GM21367 (cell line): Measurements from ENCODE around the gene BTG4.

Experiments used
- ATAC-seq: cut with Tn5 transposase; IDR thresholded peaks from one replicate; pipeline ENCODE4 v1.9.1; 2021; ENCODE audit not compliant: unreplicated experiment

Gene BTG4

DNA sequence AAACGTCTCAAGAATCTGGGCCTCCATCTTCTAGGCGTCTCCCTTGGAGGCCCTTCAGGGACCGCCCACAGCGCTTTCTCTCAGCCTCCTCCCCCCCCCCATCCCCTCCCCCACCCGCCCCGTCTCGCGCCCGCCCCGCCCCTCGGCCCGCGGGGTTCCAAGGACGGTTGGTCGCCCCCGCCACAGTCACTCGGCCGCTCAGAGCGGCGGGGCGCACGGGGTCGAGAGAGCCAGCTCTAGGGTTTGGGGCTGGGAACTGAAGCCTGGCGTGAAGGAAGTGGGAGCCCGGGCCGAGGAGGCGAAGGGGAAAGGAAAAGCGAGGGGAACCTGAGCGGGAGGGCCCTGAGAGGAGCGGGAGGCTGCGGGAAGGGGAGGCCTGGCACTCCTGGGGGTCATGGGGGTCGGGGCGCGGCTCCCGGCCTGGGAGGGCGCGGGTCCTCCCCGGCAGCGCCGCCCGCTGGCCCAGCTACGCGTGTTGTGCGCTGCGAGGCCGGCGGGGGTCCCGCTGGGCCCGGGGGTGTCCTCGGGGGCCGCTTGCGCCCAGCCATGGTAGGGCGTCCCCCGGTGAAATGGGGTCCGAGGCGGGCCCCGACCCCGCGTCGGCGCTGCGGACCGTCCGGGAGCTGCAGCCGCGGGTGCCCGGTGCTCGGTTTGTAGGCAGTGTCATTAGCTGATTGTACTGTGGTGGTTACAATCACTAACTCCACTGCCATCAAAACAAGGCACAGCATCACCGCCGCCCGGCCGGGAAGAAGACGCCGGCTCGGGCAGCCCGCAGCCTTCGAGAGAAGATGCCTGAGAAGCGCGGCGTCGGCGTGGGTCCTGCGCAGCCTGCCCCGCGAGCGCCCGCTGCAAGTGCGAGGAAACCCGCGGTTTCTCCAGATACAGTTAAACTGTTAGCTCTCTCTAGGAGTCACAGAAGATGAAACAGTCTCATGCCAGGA, at the start of gene BTG4:
Gene BTG4, minus strand, starts transcription at position 91 of the 944 bp plus-strand sequence. CDS start 13,610 bp downstream, outside the sequence.
- ATAC-seq: no peak

- no peak for ATAC-seq
Measured at GRCh38 chr11:111561791-111562325, 49.7 kb upstream of the BTG4 start.

DNA sequence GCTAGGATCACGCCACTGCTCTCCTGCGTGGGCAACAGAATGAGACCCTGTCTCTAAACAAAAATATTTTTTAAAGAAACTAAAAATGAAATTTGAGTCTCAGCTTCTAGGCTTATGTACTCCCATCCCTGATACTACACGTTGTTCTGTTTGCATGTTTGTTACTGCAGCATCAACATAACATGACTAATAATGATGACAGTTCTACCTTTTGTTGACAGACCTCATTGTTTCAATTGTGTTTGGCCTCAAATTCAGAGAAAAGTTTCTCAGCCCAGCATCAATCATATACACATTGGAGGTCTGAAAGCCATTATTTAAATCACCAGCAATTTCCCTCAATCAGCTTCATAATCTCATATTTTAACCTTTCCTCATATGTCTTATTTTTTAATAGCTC, 49.1 kb upstream of the BTG4 start:
- ATAC-seq: no peak

GRCh38 chr11:111560800-111561199, 48.6 kb upstream of the BTG4 start:
- no peak for ATAC-seq

- ATAC-seq: no peak
Measured at GRCh38 chr11:111559800-111560464, 47.7 kb upstream of the BTG4 start.

- no peak for ATAC-seq
Measured at GRCh38 chr11:111557425-111558111, 45.4 kb upstream of the BTG4 start.

DNA sequence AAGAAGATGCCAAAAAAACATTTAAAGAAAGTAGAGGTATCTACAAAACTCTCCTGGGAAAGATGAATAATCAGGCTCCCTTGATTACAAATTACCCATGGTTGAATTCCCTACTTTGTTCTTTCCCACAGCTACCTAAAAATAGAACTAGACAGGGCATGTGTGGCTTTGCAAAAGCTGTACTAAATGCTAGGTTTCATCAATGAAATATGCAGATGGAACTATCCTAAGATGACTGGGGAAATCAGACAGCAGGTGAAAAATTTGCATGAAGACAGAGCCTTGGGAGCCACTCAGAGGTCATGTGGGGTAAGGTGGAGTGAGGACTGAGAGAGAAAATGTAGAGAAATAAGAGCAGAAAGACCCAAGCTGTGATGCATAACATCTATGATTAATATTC, 43.1 kb upstream of the BTG4 start:
- ATAC-seq: no peak

- ATAC-seq: no peak
Measured at GRCh38 chr11:111554532-111554931, 42.3 kb upstream of the BTG4 start.

- ATAC-seq: no peak
Measured at GRCh38 chr11:111550258-111550657, 38.1 kb upstream of the BTG4 start.

DNA sequence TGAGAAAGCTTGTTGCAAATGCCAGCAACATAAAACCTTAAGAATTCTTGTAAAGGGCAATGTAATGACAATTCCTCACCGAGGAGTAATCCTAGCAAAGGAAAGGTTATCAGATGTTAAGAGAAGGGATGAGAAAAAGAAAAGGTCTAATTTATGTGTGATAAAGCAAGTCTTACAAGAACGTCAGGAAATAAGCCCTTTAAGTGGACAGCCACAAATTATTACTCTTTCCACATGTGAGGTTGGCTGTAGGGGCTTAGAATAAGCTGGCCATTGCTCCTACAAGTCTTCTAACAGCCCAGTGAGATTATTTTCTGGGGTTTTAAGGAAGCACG, 37.6 kb upstream of the BTG4 start:
- ATAC-seq: no peak

DNA sequence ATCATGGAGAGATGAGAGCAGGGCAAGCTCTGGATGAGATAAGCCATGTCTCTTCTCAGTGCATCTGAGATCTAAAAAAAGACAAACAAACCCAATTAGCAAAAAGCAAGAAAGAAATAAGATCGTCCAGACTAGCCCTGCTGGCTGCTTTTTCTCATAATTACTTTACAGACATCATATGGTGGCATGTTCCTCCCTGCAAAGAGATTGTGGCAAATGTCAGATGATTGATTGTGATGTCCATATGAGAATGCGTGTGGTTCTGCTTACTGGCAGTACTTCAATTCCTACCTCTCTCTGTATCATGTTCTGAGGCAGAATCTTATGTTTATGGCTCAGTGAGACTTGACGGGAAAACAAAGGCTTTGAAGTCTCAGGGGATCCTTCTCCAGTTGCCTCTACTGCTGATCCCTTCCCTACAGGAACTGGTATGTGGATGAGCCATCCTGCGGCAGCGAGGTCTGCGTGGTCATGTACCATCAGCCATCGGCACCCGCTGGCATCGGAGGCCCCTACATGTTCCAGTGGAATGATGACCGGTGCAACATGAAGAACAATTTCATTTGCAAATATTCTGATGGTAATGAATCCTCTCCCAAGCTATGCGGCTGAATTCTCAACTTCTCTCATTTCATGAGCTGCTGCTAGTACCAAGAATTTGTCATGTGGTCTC, 37.1 kb upstream of the BTG4 start:
- ATAC-seq: no peak

GRCh38 chr11:111548525-111548924, 36.3 kb upstream of the BTG4 start:
- no peak for ATAC-seq

GRCh38 chr11:111542606-111543275, 30.6 kb upstream of the BTG4 start:
- no peak for ATAC-seq

GRCh38 chr11:111541254-111542061, 29.3 kb upstream of the BTG4 start:
- no peak for ATAC-seq

- ATAC-seq: no peak
Measured at GRCh38 chr11:111540937-111541253, 28.7 kb upstream of the BTG4 start.

DNA sequence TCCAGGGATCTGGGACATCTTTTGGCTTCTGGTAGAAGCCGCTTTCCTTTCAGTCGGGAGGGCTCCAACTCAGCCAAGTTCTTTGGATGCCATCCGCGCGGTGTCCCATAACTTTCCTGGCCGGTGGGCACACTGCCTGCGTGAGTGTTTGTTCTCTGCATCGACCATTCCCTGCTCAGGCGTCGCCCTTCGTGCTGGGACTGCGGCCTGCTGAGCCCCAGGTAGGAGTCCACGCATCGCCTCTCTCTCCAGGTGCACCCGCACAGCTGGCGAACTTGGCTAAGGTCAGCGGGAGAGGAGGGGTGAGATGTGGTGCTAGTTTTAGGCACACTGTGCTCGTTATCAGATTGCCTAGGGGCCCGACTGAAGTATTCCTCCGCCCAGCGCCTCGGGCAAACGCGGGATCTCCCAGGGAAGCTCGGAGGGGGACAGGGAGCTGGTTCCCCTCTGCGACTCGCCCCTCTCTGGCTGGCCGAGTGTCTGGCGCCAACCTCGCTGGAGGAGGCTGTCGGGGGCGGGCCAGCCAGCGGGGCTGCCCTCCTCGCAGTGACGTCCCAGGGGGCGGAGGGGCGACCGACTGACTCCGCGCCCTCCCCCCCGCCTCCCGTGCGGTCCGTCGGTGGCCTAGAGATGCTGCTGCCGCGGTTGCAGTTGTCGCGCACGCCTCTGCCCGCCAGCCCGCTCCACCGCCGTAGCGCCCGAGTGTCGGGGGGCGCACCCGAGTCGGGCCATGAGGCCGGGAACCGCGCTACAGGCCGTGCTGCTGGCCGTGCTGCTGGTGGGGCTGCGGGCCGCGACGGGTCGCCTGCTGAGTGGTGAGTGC, 28.1 kb upstream of the BTG4 start, which contains the start of gene LAYN:
Gene LAYN, plus strand, starts transcription at position 607 of the 823 bp plus-strand sequence. Its CDS starts 124 bp downstream, at position 731.
- no peak for ATAC-seq

DNA sequence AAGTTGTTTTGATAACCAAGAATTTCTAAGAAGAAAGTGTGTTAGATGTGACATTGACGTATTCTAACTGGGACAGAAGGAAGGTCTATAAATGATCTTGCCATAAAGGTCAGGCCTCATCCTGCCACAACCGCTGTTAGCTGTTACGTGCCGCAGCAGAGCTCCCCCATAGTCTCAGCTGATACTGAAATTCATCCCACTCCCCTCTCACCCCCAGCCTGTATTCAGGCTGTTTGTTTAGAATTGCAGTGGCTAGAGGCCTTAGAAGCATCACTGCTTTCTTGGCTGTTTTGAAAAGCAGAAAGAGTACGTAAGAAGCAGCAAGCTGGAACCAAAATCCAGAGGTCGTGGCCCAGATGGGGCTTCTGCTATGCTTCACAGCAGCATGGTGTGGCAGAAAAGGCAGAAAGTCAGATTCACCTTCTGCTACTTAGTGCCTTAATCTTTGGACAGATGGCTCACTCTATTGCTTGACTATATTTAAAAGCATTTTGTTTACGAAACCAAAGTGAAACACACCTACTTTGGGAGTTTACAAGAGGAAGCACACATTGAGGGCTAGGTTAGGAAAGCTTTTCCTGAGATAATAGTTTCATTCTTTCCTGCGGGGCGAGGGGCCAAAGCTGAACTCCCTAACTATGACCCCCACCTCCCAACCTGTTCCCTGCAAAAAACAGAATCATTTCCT, 27.4 kb upstream of the BTG4 start:
- no peak for ATAC-seq
